Sigmoid colon (tissue), 4 donors: ENCODE results near the gene MOK.

ENCODE experiments used
- CTCF ChIP-seq, 4 experiments: fragments of 450-650 bp in 3 of 4; fragments of 200-600 bp in 1 of 4; IDR thresholded peaks; one replicate each; pipeline ENCODE4 v1.5.1; 2016 to 2019; ENCODE audit warnings: antibody characterized with exemption in 4 of 4, mild to moderate bottlenecking in 3 of 4, moderate library complexity in 2 of 4
- EP300 ChIP-seq, 4 donors: sonication (generic); formaldehyde crosslinking; IDR thresholded peaks; one replicate each; pipeline ENCODE4 v1.6.1; 2017; ENCODE audit warnings: antibody characterized with exemption in 4 of 4

DNA sequence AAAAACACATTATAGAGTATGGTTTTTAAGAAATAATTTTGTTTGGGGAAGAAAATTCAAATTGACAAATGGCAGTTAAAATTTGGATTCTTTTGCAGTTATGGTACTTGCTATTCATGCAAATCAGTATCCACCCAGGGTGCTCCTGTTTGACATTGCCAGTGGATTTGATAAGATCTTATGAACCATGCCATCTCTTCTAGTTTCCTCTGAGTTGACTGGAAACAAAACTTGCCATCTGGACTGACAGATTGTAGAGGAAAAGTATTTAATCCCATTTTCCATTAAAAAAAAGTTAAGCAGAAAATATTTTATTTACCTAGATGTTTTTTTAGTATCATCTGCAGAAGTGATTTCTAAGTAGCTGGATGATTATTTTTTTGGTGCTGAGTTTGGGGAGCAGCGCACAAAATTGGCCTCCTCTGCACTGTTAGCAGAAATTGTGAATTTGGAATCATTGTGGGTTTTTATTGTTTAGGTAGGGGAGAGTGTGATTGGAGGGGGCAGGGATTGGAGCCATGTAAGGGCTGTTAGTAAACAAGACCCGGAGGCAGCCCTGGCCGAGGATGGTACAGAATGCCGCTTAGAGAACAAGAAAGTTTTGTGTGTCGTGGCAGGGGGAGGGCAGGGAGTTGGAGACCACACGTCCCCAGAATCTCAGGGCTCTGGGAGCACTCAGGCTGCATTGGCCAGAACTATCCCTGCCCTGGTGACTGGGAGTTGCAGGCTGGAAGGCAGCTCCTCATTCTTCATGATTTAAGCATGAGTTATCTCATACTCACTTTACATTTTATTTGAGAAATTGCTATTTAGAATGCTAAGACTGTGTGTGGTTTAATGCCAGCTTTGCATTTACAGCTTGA is 108.7 kb downstream of the MOK start:
- TF ChIP-seq CTCF (IDR thresholded peaks at IDR 0.05) (no peak), EP300 (IDR thresholded peaks at IDR 0.05) (no peak)
